CD4-positive, CD25-positive, alpha-beta regulatory T cell (primary cell): Measurements from ENCODE around the gene TBC1D19. TPM values are rescaled to one million over a fixed set of nuclear protein-coding genes. Genes with fewer than 3 reads are reported as not detected.

Source experiments
- ATAC-seq, 2 donors: fragments of 150-1000 bp; cut with Tn5 transposase; one replicate each; pipeline ENCODE4 v1.10.0; 2021; ENCODE audit warnings: low read depth in 2 of 2, moderate number of reproducible peaks in 2 of 2, moderate library complexity in 1 of 2
- DNase-seq, 3 donors: peaks; one replicate each; pipeline versions ENCODE4 v3.0.0 to v3.0.0-alpha.2; 2012 to 2022; ENCODE audit warnings: mixed read lengths in 1 of 3
- H3K27ac ChIP-seq: one replicate; pipeline ENCODE4 v1.7.0; 2013; ENCODE audit warnings: mild to moderate bottlenecking, low read length; ENCODE audit not compliant: insufficient read depth, poor library complexity, severe bottlenecking
- H3K27me3 ChIP-seq: one replicate; pipeline ENCODE4 v1.7.0; 2013; ENCODE audit warnings: low read length; ENCODE audit not compliant: control insufficient read depth, insufficient read depth
- H3K36me3 ChIP-seq: one replicate; pipeline ENCODE4 v1.7.0; 2013; ENCODE audit warnings: mild to moderate bottlenecking, low read length, moderate library complexity; ENCODE audit not compliant: control insufficient read depth, insufficient read depth
- H3K4me1 ChIP-seq: 2 replicates; pipeline ENCODE4 v1.7.0; 2013; ENCODE audit warnings: mild to moderate bottlenecking, low read length; ENCODE audit not compliant: insufficient read depth, control insufficient read depth, poor library complexity, severe bottlenecking
- H3K4me3 ChIP-seq: one replicate; pipeline ENCODE4 v1.7.0; 2013; ENCODE audit warnings: low read depth, mild to moderate bottlenecking, low read length, moderate library complexity
- H3K9me3 ChIP-seq, 2 experiments: 1 replicate in 1 of 2; 2 replicates in 1 of 2; pipeline ENCODE4 v1.7.0; 2013; ENCODE audit warnings: low read length in 2 of 2, mild to moderate bottlenecking in 1 of 2, moderate library complexity in 1 of 2; ENCODE audit not compliant: control insufficient read depth in 2 of 2
- H3K27ac Mint-ChIP-seq, 3 donors: one replicate each; pipeline ENCODE4 v1.8.0; 2020 to 2022; ENCODE audit warnings: mild to moderate bottlenecking in 3 of 3, mixed read lengths in 3 of 3, moderate library complexity in 2 of 3
- H3K27me3 Mint-ChIP-seq: one replicate; pipeline ENCODE4 v1.8.0; 2022; ENCODE audit warnings: mild to moderate bottlenecking, mixed read lengths
- H3K36me3 Mint-ChIP-seq: one replicate; pipeline ENCODE4 v1.8.0; 2020; ENCODE audit warnings: mixed read lengths
- H3K4me1 Mint-ChIP-seq, 4 donors: one replicate each; pipeline ENCODE4 v1.8.0; 2020 to 2022; ENCODE audit warnings: mixed read lengths in 4 of 4, mild to moderate bottlenecking in 1 of 4
- H3K4me3 Mint-ChIP-seq, 4 donors: one replicate each; pipeline ENCODE4 v1.8.0; 2020 to 2022; ENCODE audit warnings: mild to moderate bottlenecking in 4 of 4, mixed read lengths in 4 of 4, moderate library complexity in 3 of 4
- H3K9me3 Mint-ChIP-seq, 7 donors: one replicate each; pipeline ENCODE4 v1.8.0; 2020 to 2022; ENCODE audit warnings: mixed read lengths in 7 of 7, mild to moderate bottlenecking in 3 of 7, moderate library complexity in 2 of 7
- polyA plus RNA-seq, 4 donors: library from polyadenylated mRNA; unstranded; fragments of 300-500 nt; fragmentation: Illumina TruSeq; gene quantifications; one replicate each; pipeline ENCODE4 v1.2.3, GENCODE V29; 2021
- total RNA-seq: library from RNA; stranded (reverse); gene quantifications from one replicate; pipeline ENCODE4 v1.2.3, GENCODE V29; 2022

The TBC1D19 gene
- total and polyA plus RNA-seq, 5 donors from 2014 or later: 3.1 to 7.8 (median 5.1) TPM

- Mint-ChIP-seq H3K27ac (no peak overlapping the region), H3K36me3 (no peaks in the 10 kb centered on the region), H3K9me3 (peaks cover 0 to 4% (median 0%) of the 10 kb centered on the region in 7 donors), H3K4me1 (peaks cover 0 to 23% (median 11%) of the 10 kb centered on the region in 4 donors), H3K27me3 (no peaks in the 10 kb centered on the region), H3K4me3 (no peak overlapping the region)
- DNase-seq: no peak
- ATAC-seq: no peak
- no peaks in the 10 kb centered on the region for H3K27me3 ChIP-seq
- no peaks in the 10 kb centered on the region for H3K36me3 ChIP-seq
- no peak overlapping the region for H3K27ac ChIP-seq
- H3K9me3 ChIP-seq: no peaks in the 10 kb centered on the region
- no peaks in the 10 kb centered on the region for H3K4me1 ChIP-seq
- no peak overlapping the region for H3K4me3 ChIP-seq
Measured at GRCh38 chr4:26601204-26601603, 17.3 kb downstream of the TBC1D19 start.

- Mint-ChIP-seq H3K4me3 (no peak overlapping the region), H3K27ac (peak overlapping the region in 1 of 3 donors; percentile 6), H3K4me1 (peaks cover 24 to 35% (median 27%) of the 10 kb centered on the region in 4 donors), H3K27me3 (no peaks in the 10 kb centered on the region), H3K36me3 (no peaks in the 10 kb centered on the region), H3K9me3 (peaks cover 0 to 2% (median 0%) of the 10 kb centered on the region in 7 donors)
- Histone ChIP-seq H3K27me3 (no peaks in the 10 kb centered on the region), H3K4me3 (no peak overlapping the region), H3K36me3 (no peaks in the 10 kb centered on the region), H3K27ac (no peak overlapping the region), H3K4me1 (peaks cover 11% of the 10 kb centered on the region), H3K9me3 (no peaks in the 10 kb centered on the region)
- no peak for ATAC-seq
- no peak for DNase-seq
Measured at GRCh38 chr4:26607776-26608175, 23.9 kb downstream of the TBC1D19 start.

- no peak overlapping the region for H3K27ac ChIP-seq
- peak overlapping the region in 1 of 3 donors; percentile 8 for H3K27ac Mint-ChIP-seq
- DNase-seq (peak in 1 of 3 donors; percentile 16), ATAC-seq (no peak)
- H3K27me3 Mint-ChIP-seq: no peaks in the 10 kb centered on the region
- no peaks in the 10 kb centered on the region for H3K27me3 ChIP-seq
- no peaks in the 10 kb centered on the region for H3K36me3 ChIP-seq
- no peaks in the 10 kb centered on the region for H3K36me3 Mint-ChIP-seq
- peaks cover 11% of the 10 kb centered on the region for H3K4me1 ChIP-seq
- H3K4me3 Mint-ChIP-seq: peak overlapping the region in 1 of 4 donors; percentile 3
- peaks cover 24 to 35% (median 30%) of the 10 kb centered on the region in 4 donors for H3K4me1 Mint-ChIP-seq
- H3K4me3 ChIP-seq: no peak overlapping the region
- no peaks in the 10 kb centered on the region for H3K9me3 ChIP-seq
- H3K9me3 Mint-ChIP-seq: peaks cover 0 to 2% (median 0%) of the 10 kb centered on the region in 7 donors
Measured at GRCh38 chr4:26609391-26609790, 25.5 kb downstream of the TBC1D19 start.

GRCh38 chr4:26609868-26610267 lies 26.0 kb downstream of the TBC1D19 start:
- Mint-ChIP-seq H3K27ac (no peak overlapping the region), H3K27me3 (no peaks in the 10 kb centered on the region), H3K4me1 (peaks cover 24 to 35% (median 30%) of the 10 kb centered on the region in 4 donors), H3K36me3 (no peaks in the 10 kb centered on the region), H3K9me3 (peaks cover 0 to 2% (median 0%) of the 10 kb centered on the region in 7 donors), H3K4me3 (no peak overlapping the region)
- DNase-seq (peak in 1 of 3 donors; percentile 3), ATAC-seq (no peak)
- H3K27ac ChIP-seq: no peak overlapping the region
- H3K4me3 ChIP-seq: no peak overlapping the region
- H3K9me3 ChIP-seq: no peaks in the 10 kb centered on the region
- peaks cover 11% of the 10 kb centered on the region for H3K4me1 ChIP-seq
- H3K27me3 ChIP-seq: no peaks in the 10 kb centered on the region
- no peaks in the 10 kb centered on the region for H3K36me3 ChIP-seq

GRCh38 chr4:26611372-26611771 lies 27.5 kb downstream of the TBC1D19 start:
- no peak overlapping the region for H3K27ac Mint-ChIP-seq
- H3K4me1 Mint-ChIP-seq: peaks cover 24 to 33% (median 30%) of the 10 kb centered on the region in 4 donors
- H3K27me3 ChIP-seq: no peaks in the 10 kb centered on the region
- no peak for DNase-seq
- H3K4me1 ChIP-seq: peaks cover 11% of the 10 kb centered on the region
- no peaks in the 10 kb centered on the region for H3K9me3 ChIP-seq
- no peak for ATAC-seq
- H3K27me3 Mint-ChIP-seq: no peaks in the 10 kb centered on the region
- no peak overlapping the region for H3K4me3 ChIP-seq
- H3K36me3 Mint-ChIP-seq: peaks cover 8% of the 10 kb centered on the region
- peaks cover 0 to 2% (median 0%) of the 10 kb centered on the region in 7 donors for H3K9me3 Mint-ChIP-seq
- no peaks in the 10 kb centered on the region for H3K36me3 ChIP-seq
- peak overlapping the region in 1 of 4 donors; percentile 28 for H3K4me3 Mint-ChIP-seq
- no peak overlapping the region for H3K27ac ChIP-seq

GRCh38 chr4:26611885-26612284 lies 28.0 kb downstream of the TBC1D19 start:
- H3K27me3 Mint-ChIP-seq: no peaks in the 10 kb centered on the region
- peaks cover 0 to 2% (median 0%) of the 10 kb centered on the region in 7 donors for H3K9me3 Mint-ChIP-seq
- ATAC-seq (no peak), DNase-seq (peak in 1 of 3 donors; percentile 23)
- Histone ChIP-seq H3K4me1 (peaks cover 11% of the 10 kb centered on the region), H3K36me3 (no peaks in the 10 kb centered on the region), H3K27me3 (no peaks in the 10 kb centered on the region), H3K4me3 (no peak overlapping the region), H3K9me3 (no peaks in the 10 kb centered on the region), H3K27ac (no peak overlapping the region)
- H3K27ac Mint-ChIP-seq: peak overlapping the region in 1 of 3 donors; percentile 2
- H3K36me3 Mint-ChIP-seq: peaks cover 9% of the 10 kb centered on the region
- H3K4me3 Mint-ChIP-seq: peak overlapping the region in 1 of 4 donors; percentile 8
- H3K4me1 Mint-ChIP-seq: peaks cover 24 to 30% (median 27%) of the 10 kb centered on the region in 4 donors

- no peaks in the 10 kb centered on the region for H3K27me3 ChIP-seq
- H3K9me3 ChIP-seq: no peaks in the 10 kb centered on the region
- H3K27ac ChIP-seq: no peak overlapping the region
- Mint-ChIP-seq H3K27me3 (no peaks in the 10 kb centered on the region), H3K4me3 (no peak overlapping the region), H3K9me3 (peaks cover 0 to 2% (median 0%) of the 10 kb centered on the region in 7 donors), H3K27ac (peak overlapping the region in 1 of 3 donors; percentile 62), H3K4me1 (peaks cover 24 to 30% (median 26%) of the 10 kb centered on the region in 4 donors), H3K36me3 (peaks cover 13% of the 10 kb centered on the region)
- H3K4me3 ChIP-seq: no peak overlapping the region
- no peak for ATAC-seq
- peak in 1 of 3 donors; percentile 27 for DNase-seq
- no peaks in the 10 kb centered on the region for H3K36me3 ChIP-seq
- H3K4me1 ChIP-seq: peaks cover 11% of the 10 kb centered on the region
Measured at GRCh38 chr4:26613237-26613636, 29.4 kb downstream of the TBC1D19 start.

- H3K27ac ChIP-seq: no peak overlapping the region
- peaks cover 11% of the 10 kb centered on the region for H3K4me1 ChIP-seq
- Mint-ChIP-seq H3K9me3 (peaks cover 0 to 2% (median 0%) of the 10 kb centered on the region in 7 donors), H3K27me3 (no peaks in the 10 kb centered on the region), H3K36me3 (peaks cover 18% of the 10 kb centered on the region), H3K27ac (no peak overlapping the region), H3K4me1 (peaks cover 24 to 28% (median 24%) of the 10 kb centered on the region in 4 donors), H3K4me3 (no peak overlapping the region)
- no peaks in the 10 kb centered on the region for H3K27me3 ChIP-seq
- no peak for DNase-seq
- H3K4me3 ChIP-seq: no peak overlapping the region
- no peaks in the 10 kb centered on the region for H3K9me3 ChIP-seq
- no peaks in the 10 kb centered on the region for H3K36me3 ChIP-seq
- ATAC-seq: no peak
Measured at GRCh38 chr4:26613735-26614134, 29.9 kb downstream of the TBC1D19 start.
